ENCODE data around the gene NFE2. TPM values are rescaled to one million over a fixed set of nuclear protein-coding genes. Genes with fewer than 3 reads are reported as not detected.
"Not testable (repeated sequence)": the region's sequence is repeated elsewhere in the genome, so short reads cannot be mapped to it uniquely, and the experiment has no call there.

The NFE2 gene
- total RNA-seq, 1 experiment from 2014 or later = 2.4 TPM

GRCh38 chr12:54328595-54329337 lies 28.0 kb upstream of the NFE2 start:
- H3K4me1 Mint-ChIP-seq = peaks cover 33% of the 10 kb centered on the region
- H3K4me3 Mint-ChIP-seq = no peak overlapping the region
- ATAC-seq (no peak), DNase-seq (ENCODE audit: low spot score) (no peak)
- H3K9me3 Mint-ChIP-seq = no peaks in the 10 kb centered on the region
- H3K36me3 Mint-ChIP-seq = no peaks in the 10 kb centered on the region
- TF ChIP-seq IRF2 (CRISPR knock-in tag; IDR thresholded peaks at IDR 0.05; ENCODE audit: borderline replicate concordance, low read depth) (no peak), ZNF671 (CRISPR knock-in tag; IDR thresholded peaks at IDR 0.05) (no peak), ZNF425 (CRISPR knock-in tag; conservative IDR thresholded peaks at IDR 0.05) (no peak), IRF1 (CRISPR knock-in tag; IDR thresholded peaks at IDR 0.05) (no peak), NR3C1 (CRISPR knock-in tag; conservative IDR thresholded peaks at IDR 0.05; ENCODE audit: low read depth) (no peak), NR1H2 (CRISPR knock-in tag; IDR thresholded peaks at IDR 0.05) (no peak), ZMAT4 (CRISPR knock-in tag; IDR thresholded peaks at IDR 0.05) (no peak), CTCF (IDR thresholded peaks at IDR 0.05) (no peak), ZBTB43 (CRISPR knock-in tag; IDR thresholded peaks at IDR 0.05) (no peak), ZNF219 (CRISPR knock-in tag; IDR thresholded peaks at IDR 0.05; ENCODE audit: borderline replicate concordance) (no peak), JAZF1 (CRISPR knock-in tag; IDR thresholded peaks at IDR 0.05) (no peak), NFATC4 (CRISPR knock-in tag; IDR thresholded peaks at IDR 0.05) (no peak), ESRRA (CRISPR knock-in tag; IDR thresholded peaks at IDR 0.05; ENCODE audit: borderline replicate concordance) (no peak), ZNF232 (CRISPR knock-in tag; IDR thresholded peaks at IDR 0.05) (no peak)
- H3K27me3 Mint-ChIP-seq (ENCODE audit: low read depth) = no peaks in the 10 kb centered on the region
- POLR2A ChIA-PET = no interaction called here
- CTCF ChIA-PET = interaction anchor here (1.0 to 5.8 kb wide), 6 partner anchors 7 to 71 kb away, joined by 3 to 96 read pairs (median 4); no protein-coding TSS in a partner anchor
- H3K27ac Mint-ChIP-seq = no peak overlapping the region; the same call in 1 of the 2 replicates

- not testable (repeated sequence) for H3K27me3 Mint-ChIP-seq (ENCODE audit: low read depth)
- POLR2A ChIA-PET = interaction anchor here (0.6 to 2.2 kb wide), 12 partner anchors 10 to 124 kb away, joined by 3 to 21 read pairs (median 4); partner anchors contain the start of genes CBX5 and HNRNPA1
Observed at GRCh38 chr12:54325442-54326109, 24.8 kb upstream of the NFE2 start.

More at GRCh38 chr12:54325442-54326109, 24.8 kb upstream of the NFE2 start:
- TF ChIP-seq ZNF532 (CRISPR knock-in tag; IDR thresholded peaks at IDR 0.05; ENCODE audit: borderline replicate concordance) = 0 out of 2 replicates have a peak, but pooled peaks have one; percentile 8
- peak overlapping the region; percentile 98 for H3K27ac Mint-ChIP-seq
- ATAC-seq; H3K9me3 Mint-ChIP-seq; H3K36me3 Mint-ChIP-seq; DNase-seq (ENCODE audit: low spot score): not testable (repeated sequence)
- H3K4me3 Mint-ChIP-seq = peak overlapping the region; percentile 100
- peaks cover 29% of the 10 kb centered on the region for H3K4me1 Mint-ChIP-seq
- CTCF ChIA-PET = interaction anchor here (0.6 to 5.8 kb wide), 57 partner anchors 10 to 599 kb away, joined by 3 to 130 read pairs (median 5); partner anchors contain the start of genes CBX5, HNRNPA1, NFE2 and SMUG1
